Astrocyte of the spinal cord (primary cell): ENCODE results near the gene CXXC5.

Experiments
- DNase-seq: peaks from one replicate; pipeline ENCODE4 v3.0.0; 2011; ENCODE audit warnings: low read depth, low spot score
- H3K4me3 ChIP-seq: 2 replicates; pipeline ENCODE4 v1.5.1; 2011; ENCODE audit warnings: low read depth, mild to moderate bottlenecking, low read length, moderate library complexity
- CTCF ChIP-seq: IDR thresholded peaks from 2 replicates; pipeline ENCODE4 v1.5.1; 2012; ENCODE audit warnings: low read depth, mild to moderate bottlenecking, low read length, inconsistent platforms
- in situ Hi-C: cut with HindIII; loops from 2 replicates; pipeline ENCODE4 v1.10.0; 2017; ENCODE audit warnings: low sequenced_read_pairs

CXXC5 gene

DNA sequence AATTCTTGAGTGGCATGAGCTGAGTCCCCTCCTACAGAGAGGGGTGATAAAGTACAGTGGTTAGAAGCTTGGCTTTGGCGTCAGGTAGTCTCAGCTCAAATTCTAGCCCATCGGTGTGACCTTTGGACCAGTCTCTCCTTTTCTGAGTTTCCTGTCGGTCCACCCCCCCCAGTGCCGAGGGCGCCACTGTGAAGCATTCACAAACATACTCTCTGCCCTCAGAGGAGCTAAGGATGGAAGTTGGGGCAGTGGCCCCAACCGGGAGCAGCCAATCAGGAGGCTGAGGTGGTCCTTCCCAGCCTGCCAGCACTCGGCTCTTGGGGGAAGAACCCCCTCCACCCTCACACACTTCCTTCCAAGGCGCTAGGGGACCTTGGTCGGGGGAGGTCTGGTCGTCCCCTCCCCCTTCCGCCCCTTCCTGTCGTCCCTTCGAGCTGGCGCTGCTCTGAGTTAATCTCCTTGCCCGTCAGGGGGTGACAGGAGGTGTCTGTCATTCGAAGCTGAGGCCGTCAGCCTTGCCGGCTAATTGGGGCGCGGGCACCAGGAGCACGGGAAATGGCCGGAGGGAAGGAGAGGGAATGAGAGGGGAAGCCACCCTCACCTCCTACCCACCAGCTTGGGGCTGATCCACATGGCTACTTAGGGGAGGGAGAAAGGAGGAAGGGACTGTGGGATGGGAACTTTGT, 53.0 kb downstream of the CXXC5 start:
- H3K4me3 ChIP-seq = no peak overlapping the region
- DNase-seq = no peak
- in situ Hi-C loops = no loop called here
- no peak for TF ChIP-seq CTCF

- TF ChIP-seq CTCF = no peak
- in situ Hi-C loops = no loop called here
- no peak for DNase-seq
- no peak overlapping the region for H3K4me3 ChIP-seq
These were observed 54.4 kb downstream of the CXXC5 start for GRCh38 chr5:139702548-139702947.

- no peak for TF ChIP-seq CTCF
- DNase-seq = no peak
- H3K4me3 ChIP-seq = no peak overlapping the region
- in situ Hi-C loops = no loop called here
These were observed 56.6 kb downstream of the CXXC5 start for GRCh38 chr5:139704748-139705147.

GRCh38 chr5:139705191-139705590, 57.0 kb downstream of the CXXC5 start:
- no peak overlapping the region for H3K4me3 ChIP-seq
- no peak for DNase-seq
- no peak for TF ChIP-seq CTCF
- in situ Hi-C loops = no loop called here

- in situ Hi-C loops = no loop called here
- TF ChIP-seq CTCF = no peak
- DNase-seq = no peak
- H3K4me3 ChIP-seq = no peak overlapping the region
These were observed 57.8 kb downstream of the CXXC5 start for GRCh38 chr5:139705655-139706587.

GRCh38 chr5:139707445-139708003, 59.4 kb downstream of the CXXC5 start:
- TF ChIP-seq CTCF = no peak
- in situ Hi-C loops = no loop called here
- H3K4me3 ChIP-seq = no peak overlapping the region
- DNase-seq = no peak
